Adrenal gland (tissue), 5 donors: ENCODE measurements around the gene C9.

Experiments
- POLR2A ChIP-seq, 2 donors: fragments of 450-650 bp; IDR thresholded peaks; one replicate each; pipeline ENCODE4 v1.6.1; 2017; ENCODE audit warnings: antibody characterized with exemption in 2 of 2, mild to moderate bottlenecking in 2 of 2, moderate library complexity in 1 of 2
- TF ChIP-seq, protein P1 (sequence below), 6 experiments: fragments of 450-650 bp in 4 of 6; fragments of 200-600 bp in 2 of 6; sonication (generic) in 1 of 6; IDR thresholded peaks; 1 replicate in 5 of 6; 2 replicates in 1 of 6; pipeline versions ENCODE4 v1.5.1 to v1.8.0; 2016 to 2021; ENCODE audit warnings: antibody characterized with exemption in 6 of 6, mild to moderate bottlenecking in 2 of 6, moderate library complexity in 1 of 6
- donor health status: DM: no; HTN: no; CAD: no.

DNA sequence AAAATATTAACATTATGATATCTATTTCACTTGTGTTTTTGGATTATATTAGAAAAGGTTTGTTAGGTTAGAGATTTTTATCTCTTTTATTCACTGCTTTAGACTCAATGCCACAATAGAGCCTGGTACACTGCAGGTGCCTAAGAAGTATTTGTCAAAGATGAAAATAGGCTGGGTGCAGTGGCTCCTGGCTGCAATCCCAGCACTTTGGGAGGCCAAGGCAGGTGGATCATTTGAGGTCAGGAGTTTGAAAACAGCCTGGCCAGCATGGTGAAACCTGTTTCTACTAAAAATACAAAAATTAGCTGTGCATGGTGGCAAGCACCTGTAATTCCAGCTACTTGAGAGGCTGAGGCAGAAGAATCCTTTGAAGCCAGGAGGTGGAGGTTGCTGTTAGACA lies 64.3 kb downstream of the C9 start:
- TF ChIP-seq, protein P1, sequence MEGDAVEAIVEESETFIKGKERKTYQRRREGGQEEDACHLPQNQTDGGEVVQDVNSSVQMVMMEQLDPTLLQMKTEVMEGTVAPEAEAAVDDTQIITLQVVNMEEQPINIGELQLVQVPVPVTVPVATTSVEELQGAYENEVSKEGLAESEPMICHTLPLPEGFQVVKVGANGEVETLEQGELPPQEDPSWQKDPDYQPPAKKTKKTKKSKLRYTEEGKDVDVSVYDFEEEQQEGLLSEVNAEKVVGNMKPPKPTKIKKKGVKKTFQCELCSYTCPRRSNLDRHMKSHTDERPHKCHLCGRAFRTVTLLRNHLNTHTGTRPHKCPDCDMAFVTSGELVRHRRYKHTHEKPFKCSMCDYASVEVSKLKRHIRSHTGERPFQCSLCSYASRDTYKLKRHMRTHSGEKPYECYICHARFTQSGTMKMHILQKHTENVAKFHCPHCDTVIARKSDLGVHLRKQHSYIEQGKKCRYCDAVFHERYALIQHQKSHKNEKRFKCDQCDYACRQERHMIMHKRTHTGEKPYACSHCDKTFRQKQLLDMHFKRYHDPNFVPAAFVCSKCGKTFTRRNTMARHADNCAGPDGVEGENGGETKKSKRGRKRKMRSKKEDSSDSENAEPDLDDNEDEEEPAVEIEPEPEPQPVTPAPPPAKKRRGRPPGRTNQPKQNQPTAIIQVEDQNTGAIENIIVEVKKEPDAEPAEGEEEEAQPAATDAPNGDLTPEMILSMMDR (IDR thresholded peaks at IDR 0.05) = no peak
- no peak for TF ChIP-seq POLR2A (IDR thresholded peaks at IDR 0.05)
